GM21723 (cell line): ENCODE data around the gene PDE6B.
"Not testable (repeated sequence)": the region's sequence is repeated elsewhere in the genome, so short reads cannot be mapped to it uniquely, and the experiment has no call there.

Source experiments
- ATAC-seq: cut with Tn5 transposase; IDR thresholded peaks from one replicate; pipeline ENCODE4 v1.9.1; 2021; ENCODE audit warnings: mild to moderate bottlenecking, moderate library complexity; ENCODE audit not compliant: unreplicated experiment

Gene PDE6B

GRCh38 chr4:624705-625590, at the start of gene PDE6B:
TSS of gene PDE6B (plus strand) at chr4:625573. CDS start at chr4:625627, 54 bp downstream.
- no peak for ATAC-seq

GRCh38 chr4:576245-576821, 49.0 kb upstream of the PDE6B start, which contains the start of gene TMEM271:
TSS of gene TMEM271 (minus strand) at chr4:576295. CDS start at chr4:576062, 233 bp downstream.
- no peak for ATAC-seq

DNA sequence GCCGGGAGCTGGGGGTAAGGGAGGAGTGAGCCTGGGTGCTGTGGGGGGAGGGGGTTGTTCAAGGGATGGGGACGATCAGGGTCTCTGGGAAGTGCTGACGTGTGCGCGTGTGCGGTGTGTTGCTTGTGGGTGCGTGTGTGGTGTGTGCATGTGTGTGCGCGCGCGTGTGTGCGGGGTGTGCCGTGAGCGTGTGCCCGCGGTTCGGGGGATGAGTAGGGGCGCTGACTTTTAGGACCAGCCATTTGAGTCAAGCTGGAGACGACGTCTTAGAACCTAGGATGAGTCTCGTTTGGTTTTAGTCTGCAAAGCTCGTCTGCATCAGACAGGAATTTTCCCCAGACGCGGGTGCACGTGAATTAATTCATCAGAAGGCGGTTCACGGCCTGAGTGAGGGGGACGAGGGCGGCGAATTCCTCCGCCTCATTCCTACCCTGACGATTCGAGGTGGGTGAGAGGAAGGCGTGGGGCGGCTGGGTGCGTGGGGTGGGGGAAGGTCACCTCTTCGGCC, 48.3 kb upstream of the PDE6B start:
- no peak for ATAC-seq

DNA sequence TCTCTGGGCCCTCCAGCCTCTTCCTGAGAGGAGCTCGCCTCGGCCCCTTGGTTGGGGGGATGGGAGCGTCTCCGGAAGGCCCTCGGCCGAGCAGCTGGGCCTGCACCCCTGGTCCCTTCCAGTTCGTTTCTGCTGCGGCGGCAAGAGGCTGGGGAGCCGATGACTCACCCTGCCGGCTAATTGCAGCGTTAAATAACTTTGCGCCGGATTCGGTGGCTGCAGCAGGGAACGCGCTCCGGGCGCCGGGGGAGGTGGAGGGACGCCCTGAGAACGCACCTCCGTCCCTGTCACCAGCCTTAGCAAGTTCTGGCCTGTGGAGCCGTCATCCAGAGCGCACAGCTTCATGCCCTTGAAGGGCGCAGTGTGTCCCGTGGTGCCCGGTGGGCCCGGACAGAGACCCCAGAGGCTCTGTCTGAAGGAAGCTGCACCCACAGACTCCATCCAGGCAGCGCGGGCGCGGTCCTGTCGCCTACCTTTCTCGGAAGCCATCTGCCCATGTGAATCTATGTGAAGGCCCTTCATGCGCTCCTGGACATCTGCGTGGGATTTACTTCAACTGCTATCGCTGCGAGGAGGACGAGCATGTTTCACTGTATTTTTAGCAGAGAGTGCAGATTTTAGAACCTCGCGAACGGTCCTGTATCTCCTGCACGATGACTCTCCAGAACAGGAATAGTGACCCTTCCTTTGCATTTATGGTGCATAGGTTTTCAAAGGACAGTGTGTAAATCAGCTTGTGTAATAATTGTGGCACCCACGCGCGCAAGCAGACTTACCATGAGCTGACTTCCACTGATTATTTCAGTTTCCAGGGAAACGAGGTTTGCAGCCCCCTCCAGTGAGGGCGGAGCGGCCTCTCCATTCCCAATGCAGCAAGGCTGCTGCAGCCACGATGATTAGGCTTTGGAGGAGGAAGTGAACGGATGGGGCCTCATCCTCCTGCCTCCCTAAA, 47.6 kb upstream of the PDE6B start:
- ATAC-seq: no peak

GRCh38 chr4:578451-579443, 46.6 kb upstream of the PDE6B start:
- ATAC-seq: no peak

DNA sequence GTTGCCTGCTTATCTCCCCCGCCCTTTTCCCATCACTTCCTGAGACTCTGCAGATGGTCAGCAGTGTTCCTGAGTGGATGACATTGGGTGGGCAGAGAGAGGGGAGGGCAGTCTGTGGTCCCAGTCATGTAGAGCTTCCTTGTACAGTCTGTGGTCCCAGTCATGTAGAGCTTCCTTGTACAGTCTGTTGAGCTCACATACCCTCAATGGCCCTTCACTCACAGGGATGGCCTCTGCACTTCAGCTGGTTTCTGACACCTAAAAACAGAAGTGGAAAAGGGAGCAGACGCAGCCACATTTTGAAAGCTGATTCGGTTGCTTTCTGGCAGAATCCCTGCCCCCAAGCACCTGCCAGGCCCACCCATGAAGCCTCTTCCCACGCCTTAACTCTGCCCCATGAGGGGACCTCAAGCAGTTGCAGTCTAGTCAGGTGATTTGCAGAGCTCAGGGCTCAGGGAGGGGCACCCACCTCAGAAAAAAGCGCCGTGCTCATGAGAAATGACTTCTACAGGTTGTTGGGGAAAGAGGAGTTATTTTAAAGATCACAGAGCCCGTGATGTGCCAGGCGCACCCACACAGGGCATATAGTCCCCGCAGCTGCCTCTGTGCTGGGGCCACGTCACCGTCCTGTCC, 45.7 kb upstream of the PDE6B start:
- no peak for ATAC-seq

GRCh38 chr4:581181-581580, 44.2 kb upstream of the PDE6B start:
- no peak for ATAC-seq

GRCh38 chr4:581753-582361, 43.5 kb upstream of the PDE6B start:
- no peak for ATAC-seq

- no peak for ATAC-seq
These were observed 41.6 kb upstream of the PDE6B start for GRCh38 chr4:583820-584219.

GRCh38 chr4:587671-588350, 37.6 kb upstream of the PDE6B start:
- no peak for ATAC-seq

DNA sequence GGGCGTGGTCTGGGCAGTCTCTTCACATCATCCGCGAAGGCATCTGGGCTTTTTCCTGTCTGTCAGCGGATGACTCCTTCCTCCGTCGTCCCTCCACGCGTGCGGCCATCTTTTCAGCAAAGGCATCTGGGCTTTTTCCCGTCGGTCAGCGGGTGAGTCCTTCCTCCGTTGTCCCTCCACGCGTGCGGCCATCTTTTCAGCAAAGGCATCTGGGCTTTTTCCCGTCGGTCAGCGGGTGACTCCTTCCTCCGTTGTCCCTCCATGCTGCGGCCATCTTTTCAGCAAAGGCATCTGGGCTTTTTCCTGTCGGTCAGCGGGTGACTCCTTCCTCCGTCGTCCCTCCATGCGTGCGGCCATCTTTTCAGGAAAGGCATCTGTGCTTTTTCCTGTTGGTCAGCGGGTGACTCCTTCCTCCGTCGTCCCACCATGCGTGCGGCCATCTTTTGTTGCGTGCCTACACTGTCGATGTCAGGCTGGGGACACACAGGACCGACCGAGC, 37.0 kb upstream of the PDE6B start:
- ATAC-seq: no peak

DNA sequence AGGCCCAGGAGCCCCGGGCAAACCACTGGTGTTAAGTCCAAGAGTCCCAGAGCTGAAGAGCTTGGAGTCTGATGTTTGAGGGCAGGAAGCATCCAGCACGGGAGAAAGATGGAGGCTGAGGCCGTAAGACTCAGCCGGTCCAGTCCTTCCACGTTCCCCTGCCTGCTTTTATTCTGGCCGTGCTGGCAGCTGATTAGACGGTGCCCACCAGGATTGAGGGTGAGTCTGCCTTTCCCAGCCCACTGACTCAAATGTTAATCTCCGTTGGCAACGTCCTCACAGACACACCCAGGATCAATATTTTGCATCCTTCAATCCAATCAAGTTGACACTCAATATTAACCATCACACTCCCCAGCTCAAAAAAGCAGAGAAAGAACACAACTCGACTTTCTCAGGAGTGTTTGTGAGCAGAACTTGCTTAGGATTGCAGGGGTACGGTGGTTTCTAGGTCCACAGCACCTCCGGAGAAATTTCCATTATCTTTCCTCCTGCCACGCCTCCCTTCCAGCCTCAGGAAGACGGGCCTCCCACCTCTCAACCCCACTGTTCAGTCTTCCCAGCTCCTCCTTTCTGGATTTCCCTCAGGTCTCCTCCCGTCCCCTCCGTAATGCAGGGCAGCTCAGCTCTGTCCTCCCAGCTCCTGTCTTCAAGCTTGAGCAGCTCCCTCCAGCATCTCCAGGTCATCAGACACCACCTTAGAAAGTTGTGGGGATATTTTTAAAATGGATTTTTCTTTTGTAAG, 36.0 kb upstream of the PDE6B start:
- no peak for ATAC-seq

GRCh38 chr4:590313-590841, 35.0 kb upstream of the PDE6B start:
- no peak for ATAC-seq

- not testable (repeated sequence) for ATAC-seq
These were observed 33.2 kb upstream of the PDE6B start for GRCh38 chr4:592178-592577.

- no peak for ATAC-seq
These were observed 32.4 kb upstream of the PDE6B start for GRCh38 chr4:592825-593520.

GRCh38 chr4:598925-599324, 26.4 kb upstream of the PDE6B start:
- no peak for ATAC-seq

DNA sequence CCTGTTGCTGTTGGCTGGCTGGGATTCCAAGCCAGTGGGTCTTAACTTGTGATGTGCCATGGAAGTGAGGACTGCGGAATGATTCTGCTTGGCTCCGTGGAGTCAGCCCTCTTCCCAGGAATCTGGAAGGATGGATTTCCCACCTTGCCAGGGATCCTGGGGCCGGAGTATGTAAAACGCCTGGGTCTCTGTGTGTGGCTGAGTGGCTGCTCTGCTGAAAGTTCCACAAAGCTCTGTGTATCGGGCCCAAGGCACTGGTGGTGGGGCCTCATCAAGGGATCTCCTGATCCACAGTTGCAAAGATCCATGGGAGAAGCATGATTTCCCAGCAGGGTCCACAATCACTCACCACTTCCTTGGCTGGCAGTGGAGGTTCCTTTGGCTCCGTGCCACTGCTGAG, 25.2 kb upstream of the PDE6B start:
- no peak for ATAC-seq
